Activated T-cell treated with anti-CD3 and anti-CD28 coated beads for 4 hours (primary cell): ENCODE measurements around the gene HECW1.
"Not testable (repeated sequence)": the region's sequence is repeated elsewhere in the genome, so short reads cannot be mapped to it uniquely, and the experiment has no call there.

ENCODE experiments used
- DNase-seq: peaks from one replicate; pipeline ENCODE4 v3.0.0-alpha.2; 2020

The HECW1 gene

DNA sequence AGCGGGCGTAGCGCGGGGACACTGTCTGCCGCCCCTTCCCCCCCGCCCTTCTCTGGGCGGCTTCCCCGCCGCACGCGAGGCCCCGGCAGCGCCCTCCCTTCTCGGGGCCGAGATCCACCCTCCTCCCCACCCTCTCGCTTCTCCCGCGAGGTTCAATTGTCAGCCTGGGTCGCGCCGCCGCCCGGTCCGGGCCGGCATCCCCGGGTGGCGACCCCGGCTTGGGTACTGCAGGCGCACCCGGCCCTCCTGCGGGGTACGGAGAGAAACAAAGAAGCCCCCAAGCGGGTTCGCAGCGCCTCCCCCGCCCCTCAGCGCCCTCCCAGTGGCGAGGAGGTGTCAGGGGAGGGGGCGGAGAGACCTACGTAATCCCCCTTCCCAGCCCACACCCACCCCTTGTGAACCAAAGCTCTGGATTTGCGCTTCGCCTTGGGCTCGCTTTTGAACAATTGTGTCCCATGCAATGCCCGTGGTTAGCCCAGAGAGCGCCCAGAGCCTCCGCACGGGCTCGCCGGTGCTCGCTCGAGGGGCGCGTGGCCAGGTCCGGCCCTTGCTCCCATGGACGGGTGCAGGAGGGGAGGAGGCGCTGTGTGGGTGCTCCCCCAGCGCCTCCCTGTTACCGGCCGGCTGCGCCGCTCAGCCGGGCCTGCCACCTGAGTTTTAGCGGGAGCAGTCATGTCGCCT lies 634 bp downstream of the HECW1 start:
- no peak for DNase-seq

DNA sequence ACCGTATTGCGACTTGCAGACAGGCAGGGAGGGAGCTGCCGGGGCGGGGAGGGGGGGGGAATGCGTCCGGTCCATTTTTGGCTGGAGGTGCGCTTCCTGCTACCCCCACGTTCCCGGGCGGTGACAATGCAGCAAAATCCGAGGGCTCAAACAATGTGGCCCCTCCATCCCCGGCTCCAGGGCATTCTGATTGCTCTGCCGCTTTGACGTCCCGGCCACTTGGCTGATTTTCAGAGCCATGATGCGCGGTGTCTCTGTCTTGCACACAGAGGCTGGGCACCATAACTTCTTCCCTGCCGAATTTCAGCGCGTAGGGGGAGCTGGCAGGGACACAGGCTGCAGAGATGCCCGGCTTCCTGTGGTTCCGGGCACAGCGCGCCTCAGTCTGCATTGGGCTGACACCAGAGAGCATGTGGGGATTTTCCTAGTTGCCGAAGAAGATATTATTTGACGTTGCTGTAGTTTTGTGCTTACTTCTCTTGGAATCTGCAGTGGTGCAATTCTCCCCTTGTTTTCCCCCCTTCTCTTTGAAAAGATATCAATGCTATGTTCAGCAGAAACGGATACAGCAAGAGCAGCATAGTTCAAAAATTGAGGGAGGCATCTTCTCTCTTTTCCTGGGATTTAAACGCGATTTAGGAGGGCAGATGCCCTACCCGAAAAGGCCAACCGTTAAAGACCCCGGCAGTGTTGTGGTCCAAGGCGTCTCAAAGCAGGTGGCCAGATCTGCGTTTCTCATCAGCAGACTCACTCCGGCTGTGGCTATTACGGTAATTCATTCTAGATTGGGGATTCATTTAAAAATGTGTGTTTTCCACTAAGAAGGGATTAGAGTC lies 1.4 kb downstream of the HECW1 start:
- no peak for DNase-seq

DNA sequence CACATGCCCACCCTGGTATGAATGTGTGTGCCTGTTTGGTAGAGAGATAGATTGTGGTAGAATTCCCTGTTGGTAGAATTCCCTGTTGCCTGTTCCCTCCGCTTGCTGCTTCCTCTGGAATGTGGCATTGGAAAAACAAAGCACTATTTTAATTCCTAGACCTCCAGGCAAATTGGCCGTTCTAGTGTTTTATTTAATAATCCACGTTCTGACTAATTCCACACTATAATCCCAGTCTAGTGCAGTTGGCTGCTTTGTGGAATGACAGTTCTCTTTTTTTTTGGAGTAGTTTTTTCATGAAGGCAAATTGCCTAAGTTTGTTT lies 2.0 kb downstream of the HECW1 start:
- DNase-seq, result no peak

DNA sequence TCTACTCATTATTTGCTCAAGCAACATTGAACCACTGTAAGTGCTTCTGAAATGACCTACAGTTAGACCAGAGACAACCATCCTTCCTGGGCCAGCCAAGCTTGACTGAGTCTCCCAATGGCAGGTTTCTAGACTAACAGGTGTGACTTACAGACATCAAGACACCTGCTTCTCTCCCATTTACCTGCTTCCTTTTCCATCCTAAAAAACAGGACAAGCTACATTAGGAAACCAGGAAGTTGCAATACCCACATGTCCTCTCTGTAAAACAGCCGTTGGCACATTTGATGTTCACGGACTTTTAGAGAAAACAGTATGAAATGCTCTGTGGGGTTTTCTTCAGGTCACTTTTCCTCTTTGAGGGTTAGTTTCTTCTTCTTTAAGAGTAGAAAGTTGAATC lies 4.0 kb downstream of the HECW1 start:
- DNase-seq, result no peak

DNA sequence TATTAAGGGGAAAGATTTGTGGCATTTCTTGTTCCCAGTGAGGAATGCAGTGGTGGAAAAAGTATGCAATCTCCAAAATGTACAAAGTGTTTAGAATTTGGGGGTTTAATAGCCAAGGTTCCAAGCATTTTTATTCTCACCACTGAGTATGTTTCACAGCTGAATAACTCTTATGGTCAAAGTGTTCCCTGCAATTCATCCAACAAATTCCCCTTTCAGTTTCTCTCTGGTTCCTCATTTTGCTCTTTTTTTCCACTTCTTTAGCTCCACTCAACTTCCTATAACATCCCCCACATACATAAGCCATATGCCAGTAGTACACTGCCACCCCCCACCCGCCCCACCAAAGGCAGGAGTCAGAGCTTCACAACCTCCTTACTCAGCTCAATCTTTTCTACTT lies 4.6 kb downstream of the HECW1 start:
- no peak for DNase-seq

DNA sequence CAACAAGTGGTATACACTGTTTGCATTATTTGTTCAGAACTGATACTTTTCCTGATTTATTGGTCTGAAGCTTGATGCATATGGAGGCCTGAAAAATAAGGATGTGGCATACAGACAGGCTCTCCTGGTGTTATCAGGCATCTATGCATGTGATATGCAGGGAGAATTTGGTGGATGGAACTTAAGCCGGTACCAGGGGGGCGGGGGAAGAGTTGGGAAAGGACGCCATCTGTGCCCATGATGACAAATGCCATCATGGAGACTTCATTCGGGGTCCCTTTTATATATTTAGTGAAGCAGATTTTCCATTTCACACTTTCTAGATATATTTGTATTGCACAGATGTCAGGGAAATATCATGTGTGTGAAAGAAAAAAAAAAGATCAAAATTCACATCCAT lies 5.4 kb downstream of the HECW1 start:
- DNase-seq, result no peak

DNA sequence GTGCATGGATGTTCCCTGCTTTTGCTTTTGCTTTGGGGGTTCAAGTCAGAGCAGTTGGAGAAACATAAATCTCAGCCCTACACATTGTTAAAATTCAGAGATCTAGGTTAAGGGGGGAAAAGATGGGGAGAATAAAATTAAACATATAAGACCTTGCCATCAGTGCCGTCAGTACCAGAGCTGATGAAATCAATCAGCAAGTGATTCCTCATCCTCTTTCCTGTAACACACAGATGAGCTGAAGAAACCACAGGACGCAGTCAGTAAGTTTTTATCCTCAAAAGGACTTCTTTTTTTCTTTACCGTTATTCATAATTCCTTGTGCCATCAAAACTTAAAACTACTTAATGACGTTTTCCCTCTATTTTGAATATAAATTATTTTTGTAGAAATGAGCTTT lies 5.9 kb downstream of the HECW1 start:
- DNase-seq, result no peak

DNA sequence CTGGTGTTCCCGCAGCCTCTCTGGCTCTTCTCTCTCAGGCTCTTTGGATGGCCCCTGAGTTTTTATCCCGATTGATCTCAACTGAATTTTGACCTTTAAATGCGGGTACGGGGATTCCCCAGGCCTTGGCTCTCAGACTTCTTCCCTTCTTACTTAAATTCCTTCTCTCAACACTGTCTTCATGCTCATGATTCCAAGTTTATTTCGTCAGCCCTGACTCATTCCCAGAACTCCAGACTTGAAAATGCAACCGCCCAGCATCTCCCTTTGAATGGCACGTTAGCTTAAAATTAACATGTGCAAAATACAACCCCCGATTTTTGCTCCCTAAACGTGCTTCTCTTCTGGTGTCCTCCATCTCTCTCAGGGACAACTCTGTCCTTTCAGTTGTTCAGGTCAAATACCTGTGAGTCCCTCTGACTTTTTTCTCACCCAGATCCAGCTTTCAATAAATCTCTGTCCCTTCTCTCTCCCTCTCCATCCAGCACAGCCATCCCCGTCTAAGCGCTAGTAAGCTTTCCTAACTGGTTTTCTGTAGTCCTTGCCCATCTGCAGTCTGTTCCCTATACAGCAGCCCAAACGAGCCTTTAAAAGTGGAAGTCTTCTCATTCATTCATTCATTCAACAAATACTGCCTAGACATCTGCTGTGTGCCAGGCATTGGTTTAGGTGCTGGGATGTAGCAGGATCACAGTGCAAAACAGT lies 7.1 kb downstream of the HECW1 start:
- DNase-seq, result no peak

DNA sequence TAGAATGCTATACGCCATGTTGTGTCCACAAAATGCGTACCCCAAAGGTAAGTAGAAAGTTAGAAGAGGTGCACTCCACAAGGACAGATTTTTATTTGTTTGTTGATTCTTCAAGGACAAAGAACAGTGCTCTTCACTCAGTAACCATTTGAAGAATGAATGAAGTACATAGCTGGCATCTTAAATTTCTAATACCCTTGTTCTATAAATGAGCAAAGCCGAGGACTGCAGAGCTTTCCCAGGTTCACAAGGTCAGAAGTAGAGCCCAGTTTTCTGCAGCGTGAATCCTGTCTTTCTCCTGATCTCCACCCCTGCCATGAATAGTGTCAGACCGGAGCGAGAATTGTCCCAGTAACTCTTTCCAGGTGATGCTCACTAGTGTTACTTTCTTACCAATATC lies 9.5 kb downstream of the HECW1 start:
- no peak for DNase-seq

DNA sequence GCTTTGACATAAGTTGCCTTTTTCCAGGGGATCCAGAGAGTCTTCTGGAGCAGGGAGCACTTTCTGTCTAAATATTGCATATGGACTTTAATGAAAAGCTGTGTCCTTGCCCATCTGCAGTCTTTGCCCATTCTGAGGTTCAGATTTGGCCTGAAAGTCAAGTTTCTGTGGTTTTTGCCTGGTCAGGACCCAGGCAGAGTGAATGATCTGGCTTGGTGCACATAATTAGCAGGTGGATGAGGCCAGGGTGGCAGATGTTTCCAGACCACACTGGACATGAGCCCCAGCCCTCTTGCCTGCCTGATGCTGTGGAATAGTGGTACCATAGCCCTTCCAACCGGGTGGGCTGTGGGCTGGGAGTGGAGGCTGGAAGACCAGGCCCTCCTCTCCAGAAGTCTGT lies 11.0 kb downstream of the HECW1 start:
- no peak for DNase-seq

DNA sequence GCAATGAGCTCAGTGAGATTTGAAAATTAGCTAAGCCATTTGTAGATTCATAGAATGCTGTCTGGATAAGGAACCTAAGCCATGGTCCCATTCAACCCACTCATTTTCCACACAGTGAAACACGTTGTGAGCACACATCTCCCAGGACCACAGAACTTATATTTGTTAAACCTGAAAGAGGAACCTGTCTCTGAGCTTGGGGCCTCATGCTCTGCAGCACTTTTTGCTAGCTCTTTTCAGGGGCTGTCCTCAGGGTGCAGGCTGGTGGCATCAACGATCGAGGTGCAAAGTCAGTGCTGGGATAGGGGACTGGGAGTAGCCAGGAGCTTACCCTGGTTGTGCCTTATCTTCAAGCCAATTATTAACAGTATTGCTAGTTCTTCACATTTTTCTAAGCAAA lies 11.9 kb downstream of the HECW1 start:
- DNase-seq, result no peak

DNA sequence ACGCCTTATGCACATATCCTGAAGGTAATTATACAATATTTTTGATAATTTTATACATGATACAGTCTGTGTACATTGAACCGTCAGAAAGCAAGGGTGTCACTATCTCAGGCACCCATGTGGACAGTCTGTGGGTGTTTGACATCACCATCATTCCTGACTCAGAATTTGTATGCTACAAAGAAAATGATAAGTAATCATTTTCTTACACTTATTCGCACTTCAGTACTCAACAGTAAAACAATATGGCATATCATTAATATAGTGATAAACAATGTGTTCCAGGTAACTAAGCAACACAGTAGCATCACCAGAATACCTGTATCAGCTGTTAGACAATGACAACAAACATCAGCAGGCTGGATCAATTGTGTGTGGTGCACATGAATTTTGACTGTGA lies 17.9 kb downstream of the HECW1 start:
- no peak for DNase-seq

DNA sequence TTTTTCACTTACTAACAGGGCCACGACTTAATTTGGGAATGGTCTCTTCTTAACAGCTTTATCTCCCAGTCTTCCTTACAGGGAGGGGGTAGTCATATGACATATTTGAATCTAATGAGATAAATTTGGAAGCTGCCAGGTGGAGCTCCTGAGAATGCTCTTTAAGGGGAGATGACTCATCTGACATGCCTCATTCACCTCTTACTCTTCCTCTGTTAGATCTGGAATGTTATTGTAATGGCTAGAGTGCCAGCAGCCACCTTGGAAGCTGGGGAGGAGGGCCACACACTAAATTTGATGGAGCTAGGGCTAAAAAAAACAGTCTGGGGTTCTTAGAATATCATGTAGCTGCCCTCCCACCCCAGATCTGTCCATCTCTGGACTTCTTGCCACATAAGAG lies 22.7 kb downstream of the HECW1 start:
- DNase-seq, result no peak

DNA sequence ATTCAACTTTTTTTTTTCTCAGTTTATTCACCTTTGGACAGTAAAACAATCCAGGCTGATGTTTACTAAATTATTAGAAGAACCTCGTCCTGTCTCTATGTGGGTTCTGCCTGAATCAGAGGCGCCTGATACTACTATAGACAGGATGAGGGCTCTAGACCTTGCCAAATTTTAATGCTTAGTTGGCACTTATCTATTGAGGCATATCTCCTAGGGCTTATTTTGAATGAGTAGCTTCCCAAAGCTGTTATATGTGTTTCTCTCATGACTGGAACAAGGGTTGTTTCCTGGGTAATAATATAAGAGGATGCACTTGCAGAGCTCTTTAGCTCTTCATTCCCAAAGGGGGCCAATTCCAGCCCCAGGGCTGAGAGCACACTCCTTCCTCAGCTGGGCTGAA lies 23.6 kb downstream of the HECW1 start:
- no peak for DNase-seq

DNA sequence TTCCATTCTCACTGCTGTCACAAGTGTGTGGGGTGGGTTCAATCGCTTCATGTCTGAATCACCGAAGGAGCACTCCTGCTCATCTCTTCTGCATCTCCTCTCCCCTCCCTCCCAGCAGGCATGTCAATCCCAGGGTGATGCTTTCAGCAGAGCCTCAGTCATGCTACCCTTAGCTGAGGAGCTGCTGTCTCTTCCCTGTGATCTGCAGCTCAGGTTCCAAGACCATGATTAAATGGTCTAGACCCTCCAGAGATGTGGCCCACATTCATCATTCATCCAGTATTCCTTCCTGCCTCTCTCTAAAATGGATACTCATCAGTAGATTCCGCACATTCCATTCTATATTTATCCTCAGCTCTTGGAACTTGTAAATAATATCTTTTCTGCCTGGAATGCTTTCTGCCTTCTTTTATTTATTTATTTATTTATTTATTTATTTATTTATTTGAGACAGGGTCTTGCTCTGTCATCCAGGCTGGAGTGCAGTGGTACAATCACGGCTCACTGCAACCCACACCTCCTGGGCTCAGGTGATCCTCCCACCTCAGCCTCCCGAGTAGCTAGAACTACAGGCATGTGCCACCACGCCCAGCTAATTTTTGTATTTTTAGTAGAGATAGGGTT lies 24.8 kb downstream of the HECW1 start:
- not testable (repeated sequence) for DNase-seq

DNA sequence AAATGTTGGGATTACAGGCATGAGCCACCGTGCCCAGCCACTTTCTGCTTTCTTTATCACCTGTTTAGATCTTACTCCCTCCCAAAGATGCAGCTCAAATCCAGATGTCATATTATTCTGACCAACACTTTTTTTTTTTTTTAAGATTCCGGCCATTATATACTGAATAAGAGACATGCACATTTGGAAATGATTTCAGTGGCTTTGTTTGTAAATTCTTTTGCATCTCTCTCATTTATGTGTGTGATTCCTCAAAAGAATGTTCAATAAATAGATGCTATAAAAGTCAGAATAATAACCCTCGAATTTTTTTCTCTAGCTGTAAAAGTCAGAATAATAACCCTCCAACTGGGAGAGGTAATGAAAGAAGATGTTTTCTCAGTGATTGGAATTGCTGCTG lies 25.4 kb downstream of the HECW1 start:
- DNase-seq, result no peak

DNA sequence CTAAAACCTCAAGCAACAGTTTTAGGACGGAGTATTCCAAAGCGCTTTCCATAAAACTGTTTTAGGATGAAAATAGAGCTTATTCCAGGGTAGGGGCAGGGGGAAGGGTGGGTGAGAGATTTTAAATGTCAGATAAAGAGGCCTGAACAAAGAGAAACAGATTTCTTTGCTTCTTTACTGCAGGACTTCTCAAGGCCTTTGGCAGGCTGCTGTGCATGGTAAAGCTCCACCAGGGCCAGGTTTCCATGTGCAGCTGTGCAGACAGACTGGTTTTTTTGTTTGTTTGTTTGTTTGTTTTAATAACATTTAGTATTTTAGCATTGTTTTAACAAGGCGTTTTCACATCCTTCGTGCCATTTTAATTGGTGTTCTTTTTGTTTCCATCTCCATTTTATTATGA lies 26.3 kb downstream of the HECW1 start:
- no peak for DNase-seq

DNA sequence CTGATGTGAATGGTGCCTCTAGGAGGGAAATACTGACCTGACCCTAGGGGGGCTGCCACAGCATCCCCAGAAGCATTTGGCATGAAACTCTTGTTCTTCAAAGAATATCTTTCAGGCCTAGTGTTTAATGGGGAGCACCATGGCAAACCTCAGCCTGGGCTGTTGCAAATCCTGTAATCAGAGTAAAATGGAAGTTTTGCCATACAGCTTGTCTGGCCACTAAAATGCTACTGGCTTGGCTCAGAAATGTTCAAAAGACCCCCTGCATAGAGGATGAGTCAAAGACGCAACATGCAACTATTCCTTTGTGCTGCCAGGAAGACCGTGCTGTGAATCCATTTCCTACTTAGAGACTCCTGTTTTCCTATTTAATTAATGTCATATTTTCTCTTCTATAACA lies 26.7 kb downstream of the HECW1 start:
- DNase-seq, result no peak

DNA sequence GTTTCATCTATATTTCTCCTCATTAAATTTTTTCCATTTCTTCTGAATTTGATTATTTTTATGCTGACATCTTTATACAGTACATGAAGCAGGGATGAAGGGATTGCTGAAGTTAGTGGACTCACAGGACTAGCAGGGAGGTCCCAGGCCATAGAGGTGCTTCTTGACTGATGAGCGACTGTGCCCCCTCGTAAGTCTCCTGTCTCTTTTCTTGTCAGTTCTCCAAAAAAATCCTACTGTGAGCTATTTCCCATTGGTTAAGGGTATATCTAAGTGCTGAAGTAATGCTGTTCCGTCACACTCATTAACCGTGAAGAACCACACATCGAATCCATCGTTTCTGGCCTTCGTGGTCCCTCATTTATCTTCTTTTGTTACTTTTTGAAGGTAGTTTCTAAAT lies 27.7 kb downstream of the HECW1 start:
- DNase-seq, result no peak

DNA sequence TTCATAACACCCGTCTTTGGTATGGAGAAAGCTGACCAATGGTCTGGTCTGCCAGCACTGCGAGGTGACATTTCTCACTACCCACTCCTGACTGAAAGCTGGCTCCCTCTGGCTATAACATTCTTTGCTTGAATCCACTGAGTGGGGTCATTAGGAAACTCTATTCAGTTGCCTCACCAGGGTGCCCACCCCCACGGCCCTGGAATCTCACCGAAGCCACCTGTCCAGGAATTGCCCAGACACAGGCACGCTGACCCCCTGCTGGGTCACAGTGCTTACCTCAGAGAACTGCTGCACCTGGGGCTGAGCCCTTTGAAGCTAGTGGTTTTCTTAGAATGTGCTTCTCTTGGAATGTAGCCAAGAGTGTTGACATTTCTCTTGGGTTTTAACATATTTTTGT lies 28.6 kb downstream of the HECW1 start:
- DNase-seq, result no peak

DNA sequence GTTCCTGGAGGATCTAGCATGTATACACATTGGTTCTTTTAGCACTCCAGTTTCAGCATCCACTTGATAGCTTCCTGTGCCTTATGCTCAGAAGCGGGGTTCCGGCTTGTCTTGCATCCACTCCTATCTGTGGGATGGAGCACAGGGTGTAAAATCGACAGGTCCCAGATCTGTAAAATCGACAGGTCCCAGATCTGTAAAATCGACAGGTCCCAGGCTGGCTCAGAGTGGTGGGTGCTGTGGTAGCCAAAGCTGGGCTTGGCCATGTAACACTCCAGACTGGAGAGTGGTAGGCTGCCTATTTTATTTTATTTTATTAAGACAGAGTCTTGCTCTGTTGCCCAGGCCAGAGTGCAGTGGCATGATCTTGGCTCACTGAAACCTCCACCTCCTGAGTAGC lies 30.3 kb downstream of the HECW1 start:
- no peak for DNase-seq

DNA sequence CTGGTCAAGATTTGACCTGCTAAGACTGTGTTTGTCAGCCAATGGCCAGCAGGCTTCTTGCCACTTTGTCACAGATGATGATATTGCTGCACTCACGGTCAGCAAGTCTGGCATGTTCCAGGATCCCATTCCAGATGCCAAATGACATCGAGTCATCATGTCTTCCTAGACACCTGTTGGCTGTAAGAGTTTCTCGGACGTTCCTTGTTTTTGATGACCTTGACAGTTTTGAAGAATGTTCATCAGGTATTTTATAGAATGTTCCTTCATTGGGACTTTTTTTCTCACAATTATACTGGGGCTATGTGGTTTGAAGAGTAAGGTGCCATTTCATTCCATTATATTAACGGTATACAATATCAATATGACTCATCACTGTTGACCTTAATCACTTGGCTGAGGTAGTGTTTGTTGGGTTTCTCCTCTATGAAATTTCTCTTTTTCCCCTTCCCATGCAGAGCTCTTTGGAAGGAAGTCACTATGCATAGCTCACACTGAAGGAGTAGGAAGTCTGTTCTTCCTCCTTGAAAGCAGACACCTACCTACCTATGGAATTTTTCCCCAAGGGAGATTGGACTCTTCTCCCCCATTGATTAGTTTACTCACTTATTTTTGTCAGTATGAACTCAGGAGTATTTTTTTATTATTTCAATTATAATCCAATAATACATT lies 31.6 kb downstream of the HECW1 start:
- no peak for DNase-seq

DNA sequence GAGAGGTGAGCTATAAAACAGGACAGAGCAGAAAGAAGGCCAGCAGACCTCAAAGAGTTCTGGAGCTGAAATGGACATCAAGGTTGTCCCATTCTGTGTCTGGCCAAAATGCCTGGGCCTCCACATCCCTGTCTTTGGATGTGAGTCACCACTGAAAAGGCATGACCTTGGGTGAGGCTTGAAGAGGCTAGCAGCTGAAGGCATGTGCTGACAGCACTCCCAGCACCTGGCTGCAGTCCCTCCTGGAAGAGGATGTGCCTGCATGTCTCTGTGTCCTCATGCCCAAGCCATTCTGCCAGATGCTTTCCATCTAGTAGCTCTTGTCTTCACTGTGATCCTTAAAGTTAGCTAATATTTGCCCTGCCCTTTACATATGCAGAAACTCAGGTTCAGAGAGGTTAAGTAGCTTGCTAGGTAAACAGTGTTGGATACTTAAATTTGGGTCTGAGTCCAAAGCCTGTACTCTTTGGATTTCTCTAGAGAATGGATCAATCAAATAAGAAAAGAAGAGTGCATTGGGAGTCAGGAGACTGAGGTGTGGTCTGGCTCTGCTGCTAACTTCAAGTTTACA lies 35.8 kb downstream of the HECW1 start:
- DNase-seq, result no peak
